Measurements from ENCODE around the gene FOLR1.
"Not testable (repeated sequence)": the region's sequence is repeated elsewhere in the genome, so short reads cannot be mapped to it uniquely, and the experiment has no call there.

FOLR1 gene

GRCh38 chr11:72191961-72192381 is at the start of gene FOLR1:
FOLR1 (plus strand) TSS chr11:72192140; CDS start chr11:72192174, 34 bp downstream.
- DNase-seq (ENCODE audit: low read depth in 2 of 2): no peak

GRCh38 chr11:72142543-72142942 is 49.4 kb upstream of the FOLR1 start:
- not testable (repeated sequence) for DNase-seq (ENCODE audit: low read depth in 2 of 2)

GRCh38 chr11:72144807-72145565 is 47.0 kb upstream of the FOLR1 start:
- peak; percentile 51 to 58 for DNase-seq (ENCODE audit: low read depth in 2 of 2)

DNA sequence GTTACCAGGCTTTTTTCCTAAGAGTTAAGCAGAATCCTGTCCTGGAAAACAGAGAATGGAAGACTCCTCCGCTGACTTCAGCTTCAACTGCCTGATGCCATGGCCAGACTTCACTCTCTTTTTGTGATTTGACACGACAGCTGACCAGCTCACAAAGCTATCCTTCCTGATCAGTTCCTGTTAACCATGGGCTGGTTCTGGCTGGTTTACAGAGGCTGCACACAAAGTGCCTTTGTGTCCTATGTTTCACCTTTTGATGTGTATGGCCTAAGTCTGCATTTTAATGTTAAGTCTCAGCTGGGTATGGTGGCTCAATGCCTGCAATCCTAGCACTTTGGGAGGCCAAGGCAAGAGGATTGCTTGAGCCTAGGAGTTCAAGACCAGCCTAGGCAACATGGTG is 45.3 kb upstream of the FOLR1 start:
- DNase-seq (ENCODE audit: low read depth in 2 of 2): no peak

DNA sequence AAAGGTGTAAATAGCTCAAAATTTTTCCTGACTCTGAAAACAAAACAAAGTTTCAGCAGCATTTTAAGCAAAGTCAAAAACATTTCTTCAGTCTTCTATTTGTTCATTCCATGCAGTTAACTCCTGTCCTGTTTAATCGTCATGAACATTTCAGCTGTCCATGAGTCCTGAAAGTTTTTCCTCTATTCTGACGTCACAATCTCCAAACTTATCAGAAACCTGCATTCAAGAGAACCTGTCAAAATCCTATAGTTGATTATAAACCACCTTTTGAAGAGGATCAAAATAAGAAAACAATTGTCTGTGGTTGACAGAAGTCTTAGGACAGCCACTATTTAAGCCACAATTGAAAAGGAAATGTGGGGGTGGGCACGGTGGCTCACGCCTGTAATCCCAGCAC is 41.1 kb upstream of the FOLR1 start:
- DNase-seq (ENCODE audit: low read depth in 2 of 2): no peak

GRCh38 chr11:72153874-72154273 is 38.1 kb upstream of the FOLR1 start:
- DNase-seq (ENCODE audit: low read depth in 2 of 2): not testable (repeated sequence)

DNA sequence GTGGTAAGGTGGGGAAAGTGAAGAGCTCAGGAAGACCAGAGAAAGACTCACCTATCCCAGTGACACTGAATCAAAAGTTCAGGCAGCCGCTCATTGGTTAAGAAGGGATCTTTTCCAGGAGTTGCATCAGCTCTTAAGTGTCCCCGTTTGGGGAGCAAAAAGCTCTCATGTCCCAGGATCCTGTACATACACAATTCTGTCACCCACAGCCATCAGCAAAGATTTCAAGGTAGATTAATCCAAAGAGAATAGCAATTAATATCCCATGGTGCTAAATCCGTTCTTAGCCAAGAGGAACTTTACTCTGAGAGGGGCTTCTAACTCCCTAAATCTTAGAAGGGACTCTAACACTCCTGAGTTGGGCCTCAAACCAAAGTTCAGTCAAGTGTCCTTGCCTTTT is 37.1 kb upstream of the FOLR1 start:
- no peak for DNase-seq (ENCODE audit: low read depth in 2 of 2)

- DNase-seq (ENCODE audit: low read depth in 2 of 2): no peak
Measured at GRCh38 chr11:72155751-72156150, 36.2 kb upstream of the FOLR1 start.

GRCh38 chr11:72157131-72157530 is 34.8 kb upstream of the FOLR1 start:
- no peak for DNase-seq (ENCODE audit: low read depth in 2 of 2)

- no peak for DNase-seq (ENCODE audit: low read depth in 2 of 2)
Measured at GRCh38 chr11:72160319-72160718, 31.6 kb upstream of the FOLR1 start.

DNA sequence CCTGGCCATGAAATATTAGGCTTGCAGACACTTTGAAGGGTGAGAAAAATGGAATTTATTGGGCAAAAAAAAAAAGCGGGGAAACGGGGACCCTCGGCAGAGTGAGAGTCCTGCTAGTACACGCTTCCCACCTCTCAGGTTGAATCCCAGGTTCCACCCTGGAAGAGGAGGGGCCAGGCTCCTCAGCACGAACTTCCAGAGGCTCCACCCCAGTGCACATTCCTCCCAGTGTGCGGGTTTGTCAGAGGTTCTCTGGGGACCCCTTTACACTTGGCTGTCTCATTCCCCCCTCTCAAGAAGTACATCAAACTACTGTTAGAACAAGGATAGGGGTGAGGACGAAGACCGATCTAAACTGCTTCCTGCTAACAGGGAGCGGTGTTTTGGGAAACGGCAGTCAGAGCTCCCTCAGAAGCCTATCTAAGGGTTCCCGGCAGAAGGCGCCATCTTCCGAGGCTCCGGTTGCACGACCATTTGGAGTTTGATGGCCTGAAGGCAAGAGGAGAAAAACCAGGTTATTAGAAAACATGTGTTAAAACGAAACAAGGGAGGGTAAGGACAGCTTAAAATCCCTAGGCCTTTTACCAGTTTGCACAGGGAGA is 28.9 kb upstream of the FOLR1 start:
- no peak for DNase-seq (ENCODE audit: low read depth in 2 of 2)

- not testable (repeated sequence) for DNase-seq (ENCODE audit: low read depth in 2 of 2)
Measured at GRCh38 chr11:72164187-72164586, 27.8 kb upstream of the FOLR1 start.

- not testable (repeated sequence) for DNase-seq (ENCODE audit: low read depth in 2 of 2)
Measured at GRCh38 chr11:72169046-72169555, 22.8 kb upstream of the FOLR1 start.

- DNase-seq (ENCODE audit: low read depth in 2 of 2): not testable (repeated sequence)
Measured at GRCh38 chr11:72169754-72170153, 22.2 kb upstream of the FOLR1 start.

DNA sequence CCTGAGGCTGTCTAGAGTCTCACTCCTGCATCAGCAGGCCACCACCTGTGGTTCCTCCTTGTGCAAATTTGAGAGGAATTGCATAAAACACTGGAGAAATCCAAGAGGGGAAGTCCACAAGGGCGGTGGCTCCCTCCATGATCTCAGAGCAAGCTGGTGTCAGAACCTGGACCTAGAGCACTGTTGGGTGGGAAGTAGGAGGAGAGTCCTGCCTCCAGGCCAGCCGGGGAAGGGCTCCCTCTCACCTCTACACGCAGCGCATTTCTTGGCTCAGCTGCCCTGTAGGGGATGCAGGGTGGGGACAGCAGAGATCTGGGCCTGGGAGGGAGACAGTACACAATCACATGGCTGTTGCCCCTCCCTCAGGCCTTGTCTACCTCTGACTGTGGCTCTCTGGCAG is 19.9 kb upstream of the FOLR1 start:
- DNase-seq (ENCODE audit: low read depth in 2 of 2): not testable (repeated sequence)

DNA sequence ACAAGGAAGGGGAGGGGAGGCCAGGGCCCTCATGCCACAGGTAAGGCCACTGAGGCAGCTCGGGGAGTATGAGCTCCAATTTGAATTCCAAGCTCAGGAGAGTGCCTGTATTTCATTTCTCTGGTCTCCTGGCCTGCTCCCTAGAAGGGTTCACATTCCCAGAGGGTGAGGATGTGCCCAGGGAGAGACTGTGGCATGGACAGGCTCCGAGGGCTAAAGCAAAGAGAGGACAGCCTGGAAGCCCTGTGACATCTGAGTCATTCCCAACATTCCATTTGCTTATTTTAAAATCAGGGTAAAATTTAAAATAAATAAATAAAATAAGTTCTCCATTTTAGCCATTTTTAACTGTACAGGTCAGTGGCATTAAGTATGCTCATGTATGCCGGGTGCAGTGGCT is 18.6 kb upstream of the FOLR1 start:
- no peak for DNase-seq (ENCODE audit: low read depth in 2 of 2)

DNA sequence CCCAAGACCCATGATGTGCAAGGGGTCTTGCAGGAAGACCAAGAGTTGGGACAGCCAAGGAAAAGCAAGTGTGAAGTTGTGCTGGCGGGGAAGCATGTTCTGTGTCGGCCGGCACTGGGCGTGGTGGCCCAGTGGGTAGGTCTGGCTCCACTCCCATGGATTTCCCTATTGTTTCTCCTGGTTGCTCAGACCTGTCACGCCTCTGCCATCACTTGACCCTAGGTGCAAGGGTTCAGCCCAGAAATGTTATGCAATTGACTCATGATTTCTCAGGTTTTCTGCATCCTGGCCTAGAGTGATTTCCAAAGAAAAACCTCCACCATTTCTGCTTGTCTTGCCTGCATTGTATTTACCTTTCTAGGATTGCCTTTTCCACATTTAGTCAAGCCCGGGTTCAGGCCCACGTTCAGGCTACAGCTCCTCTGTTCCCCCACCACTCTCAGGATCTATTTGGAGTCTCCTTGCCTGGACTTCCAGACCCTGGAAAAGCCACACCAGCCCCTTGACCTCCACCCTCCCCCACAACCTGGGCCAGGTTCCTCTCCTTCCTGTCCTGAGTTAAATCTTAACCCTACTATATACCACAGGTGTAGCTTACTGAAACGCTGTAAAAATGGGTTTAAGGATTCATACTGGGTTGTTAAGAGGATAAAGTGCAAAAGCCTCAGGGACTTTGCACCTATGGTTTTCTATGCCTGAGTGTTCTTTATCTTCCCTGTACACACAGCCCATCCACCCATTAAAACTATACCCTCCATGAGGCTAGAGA is 17.5 kb upstream of the FOLR1 start:
- DNase-seq (ENCODE audit: low read depth in 2 of 2): no peak

DNA sequence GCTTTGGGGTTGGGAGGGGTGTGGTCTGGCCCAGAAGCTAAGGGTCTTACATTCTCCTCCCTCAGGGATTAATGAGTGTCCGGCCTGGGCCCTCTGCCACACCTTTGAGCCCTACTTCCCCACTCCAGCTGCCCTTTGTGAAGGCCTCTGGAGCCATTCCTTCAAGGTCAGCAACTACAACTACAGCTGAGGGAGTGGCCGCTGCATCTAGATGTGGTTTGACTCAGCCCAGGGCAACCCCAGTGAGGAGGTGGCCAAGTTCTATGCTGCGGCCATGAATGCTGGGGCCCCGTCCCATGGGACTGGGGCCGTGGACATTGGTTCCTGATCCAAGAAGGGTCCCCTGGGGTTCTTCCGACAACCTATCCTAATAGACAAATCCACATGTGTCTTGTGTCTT is 14.3 kb upstream of the FOLR1 start:
- DNase-seq (ENCODE audit: low read depth in 2 of 2): no peak

- DNase-seq (ENCODE audit: low read depth in 2 of 2): no peak
Measured at GRCh38 chr11:72179049-72179803, 12.7 kb upstream of the FOLR1 start.

DNA sequence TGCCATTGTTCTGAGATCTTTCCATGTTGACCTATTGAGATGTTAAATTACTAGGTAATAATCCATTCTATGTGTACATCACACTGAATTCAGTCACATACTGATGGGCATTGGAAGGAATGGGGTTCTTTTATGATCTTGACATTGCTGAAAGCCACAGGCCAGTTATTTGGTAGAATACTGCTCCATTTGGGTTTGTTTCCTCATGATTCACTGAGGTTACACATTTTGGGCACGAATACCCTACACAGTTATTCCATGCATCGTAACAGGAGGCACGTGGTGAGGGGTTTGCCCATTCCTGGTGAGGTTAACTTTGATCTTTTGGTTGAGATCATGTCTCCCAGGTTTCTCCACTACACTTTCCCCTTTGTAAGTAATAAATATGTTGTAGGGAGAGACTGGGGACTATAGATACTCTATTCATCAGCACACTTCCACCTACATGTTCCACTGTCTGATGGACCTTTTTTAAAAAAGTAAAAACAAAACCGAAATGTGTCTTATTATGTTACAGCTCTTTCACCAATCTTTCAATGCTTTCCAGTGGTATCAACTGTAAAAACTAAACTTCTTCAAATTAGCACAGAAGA is 12.0 kb upstream of the FOLR1 start:
- no peak for DNase-seq (ENCODE audit: low read depth in 2 of 2)

- not testable (repeated sequence) for DNase-seq (ENCODE audit: low read depth in 2 of 2)
Measured at GRCh38 chr11:72180892-72181552, 10.9 kb upstream of the FOLR1 start.
